WTC11 (cell line): ENCODE data around the gene KDM4E. TPM values are rescaled to one million over a fixed set of nuclear protein-coding genes. Genes with fewer than 3 reads are reported as not detected.

Experiments
- ATAC-seq: fragments of 200-7000 bp; cut with Tn5 transposase; 2 replicates; pipeline ENCODE4 v1.10.0; 2021; ENCODE audit warnings: mild to moderate bottlenecking, moderate library complexity
- CTCF ChIA-PET: fragments of 300-600 bp; sonication (Branson Sonifier 250); formaldehyde crosslinking; loops from one replicate; lab custom pipeline; 2021; ENCODE audit warnings: antibody characterized with exemption; lab: Charles Lee
- POLR2A ChIA-PET: fragments of 350-600 bp; sonication (Branson Sonifier 250); formaldehyde crosslinking; loops from one replicate; lab custom pipeline; 2021; ENCODE audit warnings: antibody characterized with exemption; lab: Charles Lee
- DNase-seq: peaks from one replicate; pipeline ENCODE4 v3.0.0; 2021; ENCODE audit warnings: low spot score
- H3K27ac Mint-ChIP-seq: 2 replicates; pipeline ENCODE4 v1.8.0; 2021; ENCODE audit warnings: mixed read lengths
- H3K27me3 Mint-ChIP-seq: 2 replicates; pipeline ENCODE4 v1.8.0; 2021; ENCODE audit warnings: low read depth, mild to moderate bottlenecking, moderate library complexity, mixed read lengths
- H3K36me3 Mint-ChIP-seq: 2 replicates; pipeline ENCODE4 v1.8.0; 2021; ENCODE audit warnings: mixed read lengths
- H3K4me1 Mint-ChIP-seq: 2 replicates; pipeline ENCODE4 v1.8.0; 2022; ENCODE audit warnings: mixed read lengths
- H3K4me3 Mint-ChIP-seq: 2 replicates; pipeline ENCODE4 v1.8.0; 2021; ENCODE audit warnings: mild to moderate bottlenecking, moderate library complexity, mixed read lengths
- H3K9me3 Mint-ChIP-seq: 2 replicates; pipeline ENCODE4 v1.8.0; 2021; ENCODE audit warnings: mixed read lengths
- ARID4B ChIP-seq: sonication (generic); formaldehyde crosslinking; IDR thresholded peaks from 2 replicates; pipeline ENCODE4 v1.8.0; 2023; ENCODE audit warnings: missing genetic modification reagents, mild to moderate bottlenecking, borderline replicate concordance
- CREB1 ChIP-seq: sonication (generic); formaldehyde crosslinking; IDR thresholded peaks from 2 replicates; pipeline ENCODE4 v1.8.0; 2023; ENCODE audit warnings: mild to moderate bottlenecking, missing genetic modification reagents
- CTCF ChIP-seq: fragments of 200-600 bp; IDR thresholded peaks from 2 replicates; pipeline ENCODE4 v1.8.0; 2022; ENCODE audit warnings: antibody characterized with exemption
- ELF4 ChIP-seq: sonication (generic); formaldehyde crosslinking; IDR thresholded peaks from 2 replicates; pipeline ENCODE4 v1.8.1; 2022; ENCODE audit warnings: low read depth, mild to moderate bottlenecking, moderate library complexity, missing genetic modification reagents
- ESRRA ChIP-seq: sonication (generic); formaldehyde crosslinking; IDR thresholded peaks from 2 replicates; pipeline ENCODE4 v1.8.1; 2022; ENCODE audit warnings: mild to moderate bottlenecking, missing genetic modification reagents, borderline replicate concordance
- JUN ChIP-seq: sonication (generic); formaldehyde crosslinking; IDR thresholded peaks from 2 replicates; pipeline ENCODE4 v1.8.0; 2023; ENCODE audit warnings: mild to moderate bottlenecking, missing genetic modification reagents
- NFYB ChIP-seq: sonication (generic); formaldehyde crosslinking; conservative IDR thresholded peaks from 2 replicates; pipeline ENCODE4 v1.8.0; 2022; ENCODE audit warnings: low read depth, missing genetic modification reagents
- RELA ChIP-seq: sonication (generic); formaldehyde crosslinking; IDR thresholded peaks from 2 replicates; pipeline ENCODE4 v1.8.1; 2022; ENCODE audit warnings: missing genetic modification reagents, mild to moderate bottlenecking, borderline replicate concordance
- SMAD3 ChIP-seq: sonication (generic); formaldehyde crosslinking; IDR thresholded peaks from 2 replicates; pipeline ENCODE4 v1.8.0; 2022; ENCODE audit warnings: missing genetic modification reagents, mild to moderate bottlenecking, borderline replicate concordance
- STAT6 ChIP-seq: sonication (generic); formaldehyde crosslinking; conservative IDR thresholded peaks from 2 replicates; pipeline ENCODE4 v1.8.1; 2023; ENCODE audit warnings: mild to moderate bottlenecking, low read depth, missing genetic modification reagents, moderate library complexity
- USF2 ChIP-seq: sonication (generic); formaldehyde crosslinking; IDR thresholded peaks from 2 replicates; pipeline ENCODE4 v1.8.1; 2023; ENCODE audit warnings: mild to moderate bottlenecking, missing genetic modification reagents, moderate library complexity
- ZBTB21 ChIP-seq: sonication (generic); formaldehyde crosslinking; IDR thresholded peaks from 2 replicates; pipeline ENCODE4 v1.8.1; 2023; ENCODE audit warnings: mild to moderate bottlenecking, missing genetic modification reagents, borderline replicate concordance
- ZNF263 ChIP-seq: sonication (generic); formaldehyde crosslinking; IDR thresholded peaks from 2 replicates; pipeline ENCODE4 v1.8.1; 2022; ENCODE audit warnings: low read depth, mild to moderate bottlenecking, moderate library complexity, missing genetic modification reagents
- ZNF281 ChIP-seq: sonication (generic); formaldehyde crosslinking; IDR thresholded peaks from 2 replicates; pipeline ENCODE4 v1.8.0; 2023; ENCODE audit warnings: mild to moderate bottlenecking, missing genetic modification reagents
- ZNF671 ChIP-seq: fragments of 250-450 bp; sonication (Bioruptor Pico); IDR thresholded peaks from 2 replicates; pipeline ENCODE4 v1.8.0; 2021; ENCODE audit warnings: mild to moderate bottlenecking
- total RNA-seq: library from RNA; stranded (reverse); gene quantifications from 3 replicates; pipeline ENCODE4 v1.2.3, GENCODE V29; 2021

Gene KDM4E
- total RNA-seq, 1 experiment from 2014 or later, result not detected

- Mint-ChIP-seq H3K4me1 (no peaks in the 10 kb centered on the region; the same call in 1 of the 2 replicates), H3K27me3 (peaks cover 39% of the 10 kb centered on the region), H3K36me3 (no peaks in the 10 kb centered on the region)
- CTCF ChIA-PET, result no interaction called here
- TF ChIP-seq SMAD3 (no peak), ARID4B (CRISPR knock-in tag) (no peak), ESRRA (CRISPR knock-in tag) (no peak), JUN (CRISPR knock-in tag) (no peak), ZNF671 (CRISPR knock-in tag) (no peak), STAT6 (CRISPR knock-in tag) (no peak), CTCF (no peak), NFYB (CRISPR knock-in tag) (no peak), ZBTB21 (CRISPR knock-in tag) (no peak), ZNF281 (no peak), RELA (CRISPR knock-in tag) (no peak), USF2 (CRISPR knock-in tag) (no peak), ELF4 (CRISPR knock-in tag) (no peak), ZNF263 (CRISPR knock-in tag) (no peak), CREB1 (CRISPR knock-in tag) (no peak)
- TF ChIP-seq, all 79 proteins: peak for 0
- POLR2A ChIA-PET, result no interaction called here
- Mint-ChIP-seq H3K27ac (no peak overlapping the region), H3K9me3 (peaks cover 3% of the 10 kb centered on the region; the same call in 1 of the 2 replicates), H3K4me3 (no peak overlapping the region)
- DNase-seq, result no peak
- no peak for ATAC-seq
These were observed 36.3 kb upstream of the KDM4E start for GRCh38 chr11:94988748-94989147.
